Keratinocyte (primary cell): Measurements from ENCODE around the gene ACVR2B. TPM values are rescaled to one million over a fixed set of nuclear protein-coding genes. Genes with fewer than 3 reads are reported as not detected.

Experiments used
- DNase-seq: peaks from one replicate; pipeline ENCODE4 v3.0.0-alpha.2; 2011; ENCODE audit warnings: low read depth, missing footprints, low spot score
- FAIRE-seq: peaks from 2 replicates; lab custom pipeline; 2011; peaks lifted over from hg19 to GRCh38; lab: Jason Lieb, UNC
- H2AFZ ChIP-seq: 2 replicates; pipeline ENCODE4 v1.6.0; 2012; ENCODE audit warnings: low read length, control low read depth, inconsistent platforms; ENCODE audit not compliant: control insufficient read depth
- H3K27ac ChIP-seq: 2 replicates; pipeline ENCODE4 v1.5.1; 2011; ENCODE audit warnings: low read length; ENCODE audit not compliant: control insufficient read depth, insufficient read depth
- H3K27me3 ChIP-seq: 3 replicates; pipeline ENCODE4 v1.6.0; 2011; ENCODE audit warnings: low read length; ENCODE audit not compliant: control insufficient read depth, insufficient read depth; ENCODE audit errors: extremely low read depth
- H3K36me3 ChIP-seq, 2 experiments: 2 replicates in 1 of 2; 3 replicates in 1 of 2; pipeline ENCODE4 v1.5.1; 2011; ENCODE audit warnings: low read length in 2 of 2, mild to moderate bottlenecking in 1 of 2; ENCODE audit not compliant: control insufficient read depth in 2 of 2, insufficient read depth in 2 of 2; ENCODE audit errors: extremely low read depth in 1 of 2
- H3K4me1 ChIP-seq: 3 replicates; pipeline ENCODE4 v1.5.1; 2011; ENCODE audit warnings: low read length; ENCODE audit not compliant: control insufficient read depth, insufficient read depth; ENCODE audit errors: extremely low read depth
- H3K4me2 ChIP-seq: 3 replicates; pipeline ENCODE4 v1.6.0; 2011; ENCODE audit warnings: low read depth, low read length; ENCODE audit not compliant: control insufficient read depth, insufficient read depth; ENCODE audit errors: extremely low read depth
- H3K4me3 ChIP-seq, 3 experiments: fragments of 200-600 bp in 1 of 3; sonication (generic) in 1 of 3; 2 replicates in 2 of 3; 3 replicates in 1 of 3; pipeline ENCODE4 v1.5.1; 2011 to 2016; ENCODE audit warnings: low read length in 3 of 3, mild to moderate bottlenecking in 3 of 3, control low read depth in 2 of 3, inconsistent platforms in 1 of 3, low read depth in 1 of 3, mixed read lengths in 1 of 3, mixed run types in 1 of 3, moderate library complexity in 1 of 3; ENCODE audit not compliant: control insufficient read depth in 2 of 3, insufficient read depth in 2 of 3; ENCODE audit errors: extremely low read depth in 1 of 3
- H3K79me2 ChIP-seq: 2 replicates; pipeline ENCODE4 v1.6.0; 2012; ENCODE audit warnings: low read length; ENCODE audit not compliant: control insufficient read depth, insufficient read depth
- H3K9ac ChIP-seq: 3 replicates; pipeline ENCODE4 v1.6.0; 2011; ENCODE audit warnings: low read length; ENCODE audit not compliant: control insufficient read depth, insufficient read depth; ENCODE audit errors: extremely low read depth
- H3K9me1 ChIP-seq: 3 replicates; pipeline ENCODE4 v1.6.0; 2011; ENCODE audit warnings: low read length; ENCODE audit not compliant: control insufficient read depth, insufficient read depth; ENCODE audit errors: extremely low read depth
- H3K9me3 ChIP-seq: 2 replicates; pipeline ENCODE4 v1.5.1; 2012; ENCODE audit warnings: low read depth, low read length; ENCODE audit not compliant: control insufficient read depth
- H4K20me1 ChIP-seq: 3 replicates; pipeline ENCODE4 v1.6.0; 2011; ENCODE audit warnings: low read length; ENCODE audit not compliant: control insufficient read depth, insufficient read depth; ENCODE audit errors: extremely low read depth
- EZH2 ChIP-seq: IDR thresholded peaks from one replicate; pipeline ENCODE4 v1.6.1; 2012; ENCODE audit warnings: inconsistent platforms, mild to moderate bottlenecking, low read length, moderate library complexity
- dilution Hi-C: fragments of 300-500 bp; cut with MboI; formaldehyde crosslinking; loops from one replicate; pipeline ENCODE4 v1.7.0; 2020; ENCODE audit warnings: low sequenced_read_pairs; ENCODE audit not compliant: extremely low pct_ligation_motif_present
- polyA plus RNA-seq, 5 experiments: library from polyadenylated mRNA; depleted of rRNA in 3 of 5; stranded (reverse) in 3 of 5; stranded (forward) in 1 of 5; unstranded in 1 of 5; fragments of >200 nt; gene quantifications; 1 replicate in 1 of 5; 2 replicates in 3 of 5; 3 replicates in 1 of 5; pipeline versions ENCODE4 v1.2.1 to v1.2.3, GENCODE V29; 2011 to 2012; ENCODE audit warnings: missing spikeins in 2 of 5, low read depth in 1 of 5, low replicate concordance in 1 of 5
- TF ChIP-seq, protein P1 (sequence below), 3 experiments: IDR thresholded peaks in 1 of 3; conservative IDR thresholded peaks in 1 of 3; optimal IDR thresholded peaks in 1 of 3; 2 replicates in 2 of 3; 3 replicates in 1 of 3; pipeline versions ENCODE3 to v1.5.1; 2011; ENCODE audit warnings: low read length in 3 of 3, mild to moderate bottlenecking in 3 of 3, moderate library complexity in 2 of 3, control low read depth in 1 of 3, inconsistent platforms in 1 of 3; ENCODE audit not compliant: insufficient read depth in 2 of 3; ENCODE audit errors: extremely low read depth in 1 of 3

ACVR2B gene
- polyA plus RNA-seq, 1 donor (not counting 4 experiments of a cell fraction or from before 2014, with no cell fraction given) = 0.46 TPM

DNA sequence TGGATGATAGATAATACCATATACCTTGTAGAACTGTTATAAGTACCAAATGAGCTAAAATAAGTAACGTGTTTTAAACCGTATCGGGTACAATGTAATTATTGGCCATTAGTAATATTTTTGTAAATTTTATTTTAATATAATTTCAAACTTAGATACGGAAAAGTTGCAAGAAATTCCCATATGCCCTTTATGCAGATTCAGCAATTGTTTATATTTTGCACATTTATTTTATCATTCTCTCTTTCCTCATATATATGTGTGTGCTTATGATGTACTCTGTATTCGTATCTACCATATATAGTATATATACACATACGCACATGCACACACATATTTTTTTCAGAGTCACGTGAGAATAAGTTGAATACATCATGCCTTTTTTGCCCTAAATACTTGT lies 80.9 kb downstream of the ACVR2B start:
- no peak for DNase-seq
- dilution Hi-C loops = no loop called here
- H3K4me3 ChIP-seq = no peak overlapping the region
- no peak for TF ChIP-seq EZH2
- TF ChIP-seq, protein P1, sequence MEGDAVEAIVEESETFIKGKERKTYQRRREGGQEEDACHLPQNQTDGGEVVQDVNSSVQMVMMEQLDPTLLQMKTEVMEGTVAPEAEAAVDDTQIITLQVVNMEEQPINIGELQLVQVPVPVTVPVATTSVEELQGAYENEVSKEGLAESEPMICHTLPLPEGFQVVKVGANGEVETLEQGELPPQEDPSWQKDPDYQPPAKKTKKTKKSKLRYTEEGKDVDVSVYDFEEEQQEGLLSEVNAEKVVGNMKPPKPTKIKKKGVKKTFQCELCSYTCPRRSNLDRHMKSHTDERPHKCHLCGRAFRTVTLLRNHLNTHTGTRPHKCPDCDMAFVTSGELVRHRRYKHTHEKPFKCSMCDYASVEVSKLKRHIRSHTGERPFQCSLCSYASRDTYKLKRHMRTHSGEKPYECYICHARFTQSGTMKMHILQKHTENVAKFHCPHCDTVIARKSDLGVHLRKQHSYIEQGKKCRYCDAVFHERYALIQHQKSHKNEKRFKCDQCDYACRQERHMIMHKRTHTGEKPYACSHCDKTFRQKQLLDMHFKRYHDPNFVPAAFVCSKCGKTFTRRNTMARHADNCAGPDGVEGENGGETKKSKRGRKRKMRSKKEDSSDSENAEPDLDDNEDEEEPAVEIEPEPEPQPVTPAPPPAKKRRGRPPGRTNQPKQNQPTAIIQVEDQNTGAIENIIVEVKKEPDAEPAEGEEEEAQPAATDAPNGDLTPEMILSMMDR (optimal IDR thresholded peaks at IDR 0.05 in 1 of 3, IDR thresholded peaks at IDR 0.05 in 1 of 3, conservative IDR thresholded peaks at IDR 0.05 in 1 of 3; ENCODE audit: extremely low read depth in 1 of 3, insufficient read depth in 2 of 3, low read length in 3 of 3) = no peak
- peaks cover 8% of the 10 kb centered on the region for H3K4me1 ChIP-seq
- no peak overlapping the region for H2AFZ ChIP-seq
- H3K9ac ChIP-seq = no peak overlapping the region
- FAIRE-seq = no peak
- no peak overlapping the region for H3K27ac ChIP-seq
- no peaks in the 10 kb centered on the region for H3K79me2 ChIP-seq
- H3K4me2 ChIP-seq = no peak overlapping the region
- no peaks in the 10 kb centered on the region for H4K20me1 ChIP-seq
- H3K9me3 ChIP-seq = no peaks in the 10 kb centered on the region
- no peaks in the 10 kb centered on the region for H3K9me1 ChIP-seq
- H3K36me3 ChIP-seq = no peaks in the 10 kb centered on the region
- no peaks in the 10 kb centered on the region for H3K27me3 ChIP-seq

DNA sequence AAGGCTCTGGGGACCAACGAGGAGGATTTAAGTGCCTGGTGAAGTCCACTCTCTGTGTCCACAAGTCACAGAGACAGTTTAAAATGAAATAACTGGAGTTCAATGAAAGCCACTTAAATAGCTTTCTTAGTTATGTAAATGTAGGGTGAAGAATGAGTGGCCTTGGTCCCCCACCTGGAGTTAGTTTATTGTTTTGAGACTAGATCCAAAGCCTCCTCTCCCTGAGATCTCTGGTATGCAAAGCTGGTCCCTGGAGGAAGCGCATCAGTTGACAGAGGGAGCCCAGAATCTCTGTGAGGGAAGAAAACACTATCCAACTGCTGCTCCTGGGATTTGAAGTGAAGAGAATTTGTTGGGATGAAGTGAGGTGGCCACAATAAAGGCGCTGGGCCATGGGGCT lies 83.0 kb downstream of the ACVR2B start:
- DNase-seq (no peak), FAIRE-seq (no peak)
- Histone ChIP-seq H3K27ac (no peak overlapping the region), H2AFZ (no peak overlapping the region), H3K79me2 (no peaks in the 10 kb centered on the region), H3K36me3 (no peaks in the 10 kb centered on the region), H3K9ac (no peak overlapping the region), H3K9me3 (no peaks in the 10 kb centered on the region), H3K4me3 (no peak overlapping the region), H3K27me3 (no peaks in the 10 kb centered on the region), H3K4me1 (no peaks in the 10 kb centered on the region), H3K9me1 (no peaks in the 10 kb centered on the region), H3K4me2 (no peak overlapping the region), H4K20me1 (no peaks in the 10 kb centered on the region)
- TF ChIP-seq EZH2 = no peak
- TF ChIP-seq, protein P1 (optimal IDR thresholded peaks at IDR 0.05 in 1 of 3, IDR thresholded peaks at IDR 0.05 in 1 of 3, conservative IDR thresholded peaks at IDR 0.05 in 1 of 3; ENCODE audit: extremely low read depth in 1 of 3, insufficient read depth in 2 of 3, low read length in 3 of 3) = no peak
- dilution Hi-C loops = no loop called here
